Measurements from ENCODE around the gene SLC12A3. TPM values are rescaled to one million over a fixed set of nuclear protein-coding genes. Genes with fewer than 3 reads are reported as not detected.

Gene SLC12A3
- total RNA-seq, 3 donors from 2014 or later (not counting 1 experiment from before 2014, with no cell fraction given), result not detected

GRCh38 chr16:56898847-56899246 is 33.8 kb downstream of the SLC12A3 start:
- H3K27me3 Mint-ChIP-seq (ENCODE audit: low read depth in 2 of 2), result peaks cover 6 to 16% of the 10 kb centered on the region in 2 donors
- no peak for TF ChIP-seq CTCF (IDR thresholded peaks at IDR 0.05)
- peak in 1 of 2 donors; percentile 36 for DNase-seq
- no peak overlapping the region for H3K27ac ChIP-seq (ENCODE audit: low read length)
- 18% methylated on average over 8 of the region's 8 CpGs for WGBS (ENCODE audit: insufficient coverage)
- intact Hi-C loops (cut with micrococcal nuclease), result no loop called here
- no peaks in the 10 kb centered on the region for H3K9me3 Mint-ChIP-seq
- H3K4me1 ChIP-seq (ENCODE audit: control insufficient read depth, insufficient read depth, low read length), result peaks cover 15% of the 10 kb centered on the region
- no peaks in the 10 kb centered on the region for H3K36me3 ChIP-seq (ENCODE audit: control insufficient read depth, insufficient read depth, low read length)
- H3K4me1 Mint-ChIP-seq, result peaks cover 12 to 15% of the 10 kb centered on the region in 2 donors
- no peaks in the 10 kb centered on the region for H3K36me3 Mint-ChIP-seq
- H3K27me3 ChIP-seq (ENCODE audit: control insufficient read depth, insufficient read depth, low read length), result no peaks in the 10 kb centered on the region
- H3K9me3 ChIP-seq (ENCODE audit: control insufficient read depth, insufficient read depth, low read length), result no peaks in the 10 kb centered on the region
- peak in 1 of 3 donors; percentile 13 for ATAC-seq
- no peak overlapping the region for H3K27ac Mint-ChIP-seq
- no peak overlapping the region for H3K4me3 Mint-ChIP-seq
- no peak overlapping the region for H3K4me3 ChIP-seq (ENCODE audit: low read length)

DNA sequence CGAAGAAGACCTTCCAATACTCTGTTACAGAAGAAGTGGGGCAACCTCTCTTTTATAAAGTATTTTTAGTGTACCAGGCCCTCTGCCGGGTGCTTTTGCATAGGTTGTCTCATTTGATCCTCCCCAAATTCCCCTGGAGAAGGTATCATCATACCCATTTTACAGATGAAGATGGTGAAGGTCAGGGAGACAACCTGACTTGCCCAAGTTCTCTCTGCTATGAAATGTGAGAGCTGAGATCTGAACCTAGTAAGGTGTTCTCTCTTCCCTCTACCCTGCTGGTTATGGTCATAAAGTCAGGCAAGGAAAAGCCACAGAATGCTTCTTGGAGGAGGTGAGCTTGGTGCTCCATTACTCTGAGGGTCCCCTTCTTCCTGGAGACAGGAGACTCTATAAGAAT is 38.9 kb downstream of the SLC12A3 start:
- Histone ChIP-seq H3K9me3 (ENCODE audit: control insufficient read depth, insufficient read depth, low read length) (no peaks in the 10 kb centered on the region), H3K4me3 (ENCODE audit: low read length) (no peak overlapping the region), H3K4me1 (ENCODE audit: control insufficient read depth, insufficient read depth, low read length) (peaks cover 10% of the 10 kb centered on the region), H3K36me3 (ENCODE audit: control insufficient read depth, insufficient read depth, low read length) (no peaks in the 10 kb centered on the region), H3K27me3 (ENCODE audit: control insufficient read depth, insufficient read depth, low read length) (no peaks in the 10 kb centered on the region), H3K27ac (ENCODE audit: low read length) (no peak overlapping the region)
- Mint-ChIP-seq H3K4me1 (peaks cover 8 to 11% of the 10 kb centered on the region in 2 donors), H3K4me3 (no peak overlapping the region), H3K27me3 (ENCODE audit: low read depth in 2 of 2) (peaks cover 6 to 10% of the 10 kb centered on the region in 2 donors), H3K9me3 (no peaks in the 10 kb centered on the region), H3K27ac (no peak overlapping the region), H3K36me3 (no peaks in the 10 kb centered on the region)
- no peak for TF ChIP-seq CTCF (IDR thresholded peaks at IDR 0.05)
- intact Hi-C loops (cut with micrococcal nuclease), result no loop called here
- DNase-seq (no peak), ATAC-seq (no peak)
- 100% methylated on average over 1 of the region's 2 CpGs for WGBS (ENCODE audit: insufficient coverage)

DNA sequence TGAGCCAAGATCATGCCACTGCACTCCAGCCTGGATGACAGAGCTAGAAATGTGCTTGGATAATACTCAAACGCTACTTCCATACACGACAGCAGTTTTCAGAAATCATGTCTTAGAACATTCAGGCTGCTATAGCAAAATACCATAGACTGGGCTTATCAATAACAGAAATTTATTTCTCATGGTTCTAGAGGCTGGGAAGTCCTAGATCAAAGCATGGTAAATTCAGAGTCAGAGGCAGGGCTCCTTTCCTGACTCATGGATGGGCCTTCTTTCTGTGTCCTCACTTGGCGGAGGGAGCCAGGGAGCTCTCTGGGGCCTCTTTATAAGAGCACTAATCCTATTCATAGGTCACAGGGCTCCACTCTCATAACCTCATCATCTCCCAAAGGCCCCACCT is 42.4 kb downstream of the SLC12A3 start:
- TF ChIP-seq CTCF (IDR thresholded peaks at IDR 0.05), result no peak
- Histone ChIP-seq H3K36me3 (ENCODE audit: control insufficient read depth, insufficient read depth, low read length) (no peaks in the 10 kb centered on the region), H3K4me1 (ENCODE audit: control insufficient read depth, insufficient read depth, low read length) (peaks cover 28% of the 10 kb centered on the region), H3K27me3 (ENCODE audit: control insufficient read depth, insufficient read depth, low read length) (no peaks in the 10 kb centered on the region), H3K9me3 (ENCODE audit: control insufficient read depth, insufficient read depth, low read length) (no peaks in the 10 kb centered on the region), H3K4me3 (ENCODE audit: low read length) (no peak overlapping the region), H3K27ac (ENCODE audit: low read length) (no peak overlapping the region)
- Mint-ChIP-seq H3K4me1 (peaks cover 0 to 2% of the 10 kb centered on the region in 2 donors), H3K27ac (no peak overlapping the region), H3K9me3 (no peaks in the 10 kb centered on the region), H3K36me3 (no peaks in the 10 kb centered on the region), H3K4me3 (no peak overlapping the region), H3K27me3 (ENCODE audit: low read depth in 2 of 2) (peaks cover 3% of the 10 kb centered on the region in 2 donors)
- DNase-seq (no peak), ATAC-seq (no peak)
- intact Hi-C loops (cut with micrococcal nuclease), result no loop called here
- WGBS (ENCODE audit: insufficient coverage), result 83% methylated on average over 3 of the region's 3 CpGs

DNA sequence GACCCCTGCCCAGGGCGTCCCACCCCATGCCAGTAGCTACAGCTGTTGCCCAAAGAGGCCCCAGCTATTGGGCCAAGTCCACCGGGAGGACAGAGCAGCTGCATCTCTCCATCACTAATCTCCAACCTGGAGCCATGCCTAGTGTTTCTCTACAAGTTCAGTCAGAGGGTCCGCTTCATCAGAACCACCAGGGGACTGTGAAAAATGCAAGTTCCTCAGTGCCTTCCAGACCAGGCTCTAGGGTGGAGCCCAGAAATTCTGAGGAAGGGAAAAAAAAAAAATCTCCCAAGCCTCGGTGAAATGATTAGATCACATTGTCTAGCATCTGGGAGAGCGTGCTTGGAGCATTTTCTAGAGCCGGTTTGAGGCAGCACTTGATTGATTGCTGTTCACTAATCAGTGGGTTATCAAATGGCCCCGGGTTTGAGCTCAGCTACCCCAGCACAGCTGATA is 44.5 kb downstream of the SLC12A3 start:
- H3K4me1 ChIP-seq (ENCODE audit: control insufficient read depth, insufficient read depth, low read length), result peaks cover 36% of the 10 kb centered on the region
- no peaks in the 10 kb centered on the region for H3K27me3 ChIP-seq (ENCODE audit: control insufficient read depth, insufficient read depth, low read length)
- ATAC-seq (no peak), DNase-seq (no peak)
- intact Hi-C loops (cut with micrococcal nuclease), result no loop called here
- no peak overlapping the region for H3K4me3 ChIP-seq (ENCODE audit: low read length)
- no peak for TF ChIP-seq CTCF (IDR thresholded peaks at IDR 0.05)
- H3K27ac ChIP-seq (ENCODE audit: low read length), result no peak overlapping the region
- WGBS (ENCODE audit: insufficient coverage), result 89% methylated on average over 7 of the region's 7 CpGs
- H3K9me3 ChIP-seq (ENCODE audit: control insufficient read depth, insufficient read depth, low read length), result no peaks in the 10 kb centered on the region
- peaks cover 0 to 6% of the 10 kb centered on the region in 2 donors for H3K4me1 Mint-ChIP-seq
- no peak overlapping the region for H3K4me3 Mint-ChIP-seq
- H3K9me3 Mint-ChIP-seq, result no peaks in the 10 kb centered on the region
- H3K36me3 ChIP-seq (ENCODE audit: control insufficient read depth, insufficient read depth, low read length), result no peaks in the 10 kb centered on the region
- no peaks in the 10 kb centered on the region for H3K36me3 Mint-ChIP-seq
- no peak overlapping the region for H3K27ac Mint-ChIP-seq
- peaks cover 9 to 12% of the 10 kb centered on the region in 2 donors for H3K27me3 Mint-ChIP-seq (ENCODE audit: low read depth in 2 of 2)

Measured in natural killer cell (primary cell).